Activated CD4-positive, alpha-beta T cell treated with anti-CD3 and anti-CD28 coated beads for 48 hours (primary cell): ENCODE results near the gene CPA2.

Experiments used
- DNase-seq: peaks from one replicate; pipeline ENCODE4 v3.0.0-alpha.2; 2020

The CPA2 gene

DNA sequence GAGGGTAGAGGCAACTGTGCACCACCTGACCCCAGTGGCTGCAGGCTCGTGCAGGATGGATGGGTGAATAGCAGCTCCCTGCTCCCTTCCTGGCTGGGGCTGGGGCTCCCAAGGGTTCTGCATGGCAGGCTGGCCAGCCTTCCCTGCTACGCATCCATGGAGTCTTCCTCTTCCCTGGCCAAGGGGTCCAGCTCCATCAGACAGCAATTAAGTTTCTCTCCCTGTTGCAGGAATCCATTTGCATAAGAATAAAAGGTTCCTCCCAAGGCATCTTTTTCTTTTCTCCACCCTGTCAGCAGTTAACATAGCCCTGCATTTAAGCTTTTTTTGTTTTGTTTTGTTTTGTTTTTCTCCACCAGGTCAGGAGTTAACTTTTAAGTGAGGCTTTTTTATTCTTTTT lies 10.0 kb upstream of the CPA2 start:
- no peak for DNase-seq

DNA sequence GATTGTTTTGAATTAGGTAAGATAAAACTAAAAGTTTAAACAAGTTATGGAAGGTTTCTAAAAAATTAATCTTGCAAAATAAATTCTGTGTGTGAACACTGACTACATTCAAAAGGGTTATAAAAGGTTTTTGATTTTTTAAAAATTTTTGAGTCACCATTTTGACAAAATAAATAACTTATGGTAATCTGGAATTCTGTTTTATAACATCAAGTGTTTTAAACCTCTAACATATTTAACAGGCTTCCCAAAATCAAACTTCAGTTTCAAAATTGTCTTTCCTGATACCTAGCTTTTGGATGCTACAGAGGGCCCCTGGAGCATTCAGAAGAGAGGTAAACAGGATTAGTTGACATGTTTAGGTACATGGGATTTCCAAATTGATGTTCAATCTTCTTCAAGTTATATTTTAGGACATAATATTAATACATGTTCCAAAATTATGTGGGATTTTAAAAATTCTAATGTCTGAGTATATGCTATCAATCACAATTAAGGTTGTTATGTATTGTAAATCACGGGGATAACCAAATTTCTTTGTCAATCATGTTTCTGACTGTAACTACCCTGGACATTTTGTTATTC lies 8.1 kb upstream of the CPA2 start:
- no peak for DNase-seq

DNA sequence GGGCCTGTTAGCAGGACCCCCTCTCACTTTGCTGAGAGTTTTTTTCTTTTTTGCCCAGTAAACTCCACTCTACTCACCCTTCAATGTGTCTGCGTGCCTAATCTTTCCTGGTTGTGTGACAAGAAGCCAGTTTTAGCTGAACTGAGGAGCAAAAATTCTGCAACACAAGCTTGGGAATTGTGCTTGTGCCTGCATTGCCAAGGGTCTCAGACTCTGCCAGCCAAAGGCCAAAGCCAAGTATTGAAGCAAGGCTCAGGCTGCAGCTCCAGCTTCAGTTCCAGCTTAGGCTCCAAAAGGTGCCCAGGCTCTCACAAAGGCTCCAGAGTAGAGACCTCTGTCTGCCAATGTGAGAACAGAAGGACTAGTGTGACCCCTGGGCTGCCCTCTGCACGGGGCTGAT lies 4.2 kb upstream of the CPA2 start:
- DNase-seq = no peak

DNA sequence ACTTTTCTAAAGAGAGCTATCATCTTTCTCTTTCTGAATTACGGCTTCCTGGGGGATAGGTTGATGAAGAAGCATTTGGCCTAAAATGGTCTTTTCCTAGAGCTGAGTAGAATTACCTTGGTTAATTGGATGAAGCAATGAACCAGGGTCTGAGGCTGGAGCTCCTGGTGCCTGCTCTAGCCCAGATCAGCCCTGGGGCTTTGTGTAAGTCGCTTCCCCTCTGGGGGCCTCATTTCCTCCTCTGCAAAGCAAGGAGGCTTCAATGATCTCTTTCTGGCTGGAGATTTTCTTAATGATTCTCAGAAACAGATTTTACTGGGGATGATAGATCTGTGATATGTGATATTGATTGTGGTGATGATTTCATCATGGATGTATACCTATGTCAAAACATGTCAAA lies 3.5 kb upstream of the CPA2 start:
- no peak for DNase-seq

DNA sequence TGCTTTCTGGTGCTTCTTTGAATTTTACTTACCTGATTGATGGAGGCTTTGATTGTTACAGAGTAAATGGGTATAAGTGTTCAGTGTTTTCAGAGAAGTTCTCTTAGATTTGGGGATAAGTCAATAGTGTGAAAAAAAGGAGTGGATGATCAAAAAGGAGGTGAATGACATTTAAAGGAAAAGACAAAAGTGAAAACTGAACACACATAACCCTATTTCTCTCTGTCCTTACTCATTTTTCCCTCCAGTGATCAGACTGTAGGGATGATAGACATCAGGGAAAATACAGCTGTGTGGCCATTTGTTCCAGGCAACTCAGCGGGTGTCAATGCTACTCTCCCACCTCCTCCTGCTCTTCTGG lies 278 bp downstream of the CPA2 start:
- no peak for DNase-seq

DNA sequence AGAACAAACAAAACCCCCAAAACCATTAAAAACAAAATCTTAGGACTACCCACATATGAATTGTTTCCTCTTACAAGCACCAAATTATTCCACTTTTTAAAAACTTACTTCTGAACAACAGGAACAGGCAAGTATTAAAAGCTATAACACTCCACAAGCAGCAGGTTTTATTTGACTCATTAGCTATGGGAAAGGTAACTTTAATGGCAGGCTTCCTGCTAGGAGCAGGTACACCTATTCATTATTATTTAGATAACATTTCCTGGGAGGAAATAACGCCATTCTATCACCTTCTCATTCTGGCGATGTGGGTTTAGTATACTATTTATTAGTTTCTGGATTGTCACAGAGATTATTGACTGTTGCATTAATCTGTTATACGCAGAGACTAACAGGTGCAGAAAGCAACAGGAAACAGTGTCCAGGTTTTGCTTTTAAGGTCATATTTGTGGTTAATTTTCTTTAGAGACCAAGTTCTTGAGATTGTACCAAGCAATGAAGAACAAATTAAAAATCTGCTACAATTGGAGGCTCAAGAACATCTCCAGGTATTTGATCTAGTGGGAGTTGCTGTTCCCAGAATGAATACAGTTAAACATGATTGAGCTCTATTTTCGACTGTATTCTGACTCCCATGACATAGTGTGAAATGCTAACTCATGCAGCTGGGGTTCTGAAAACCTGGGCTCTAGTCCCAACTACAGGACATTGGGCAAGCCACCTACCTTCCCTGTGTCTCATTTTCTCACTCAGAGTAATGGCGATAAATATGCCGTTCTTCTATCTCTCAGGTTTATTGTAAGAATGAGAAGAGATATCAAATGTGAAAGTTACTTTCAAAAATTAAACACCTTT lies 2.0 kb downstream of the CPA2 start:
- DNase-seq = no peak

DNA sequence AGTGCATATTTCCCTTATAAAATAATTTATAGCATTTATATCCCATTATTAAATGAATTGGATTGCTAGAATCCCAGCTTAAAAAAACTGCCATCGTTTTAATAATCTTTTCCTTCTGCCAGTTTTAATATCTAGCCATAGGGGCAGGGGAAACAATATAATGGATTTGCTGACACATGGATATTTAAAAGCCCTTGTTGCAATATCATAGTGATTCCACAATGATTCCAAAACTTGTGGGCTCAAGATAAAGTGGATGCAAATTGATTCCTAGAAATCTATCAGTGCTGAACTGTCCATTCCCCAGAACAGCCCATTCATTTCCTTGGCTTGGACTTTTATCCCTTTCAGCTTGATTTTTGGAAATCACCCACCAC lies 2.6 kb downstream of the CPA2 start:
- no peak for DNase-seq

DNA sequence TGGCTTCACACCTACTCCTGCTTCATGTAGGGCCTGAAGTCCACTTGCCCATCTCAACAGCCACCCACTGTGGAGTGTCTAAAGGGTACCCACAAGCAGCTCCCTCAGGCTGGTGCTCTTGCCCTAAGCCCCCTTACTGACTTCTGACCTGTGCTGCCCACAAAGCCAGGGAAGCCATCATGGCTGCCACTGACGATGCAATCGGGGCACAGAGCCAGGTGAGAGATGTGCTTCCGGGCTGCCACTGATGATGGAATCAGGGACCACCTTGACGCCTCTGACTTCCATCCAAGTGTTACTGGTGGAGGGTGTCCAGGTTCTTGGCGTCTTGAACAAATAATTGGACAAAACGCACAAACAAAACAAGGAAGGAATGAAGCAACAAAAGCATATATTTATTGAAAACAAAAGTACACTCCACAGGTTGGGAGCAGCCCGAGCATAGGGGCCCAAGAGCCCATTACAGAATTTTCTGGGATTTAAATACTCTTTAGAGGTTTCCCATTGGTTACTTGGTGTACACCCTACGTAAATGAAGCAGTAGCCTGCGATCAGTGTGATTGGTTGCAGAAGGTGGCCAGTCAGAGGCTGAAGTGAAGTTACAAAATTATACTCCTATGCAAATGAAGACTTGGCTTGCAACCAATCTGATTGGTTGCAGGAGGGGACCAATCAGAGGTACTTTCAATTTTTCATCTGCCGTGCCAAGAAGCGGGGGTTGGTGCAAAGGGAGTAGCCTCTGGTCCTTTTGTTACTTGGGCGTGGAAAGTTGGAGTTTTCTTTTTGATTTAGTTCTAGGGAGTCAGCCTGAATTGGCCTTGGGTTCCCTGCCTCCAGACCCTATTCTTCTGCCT lies 4.5 kb downstream of the CPA2 start:
- no peak for DNase-seq

DNA sequence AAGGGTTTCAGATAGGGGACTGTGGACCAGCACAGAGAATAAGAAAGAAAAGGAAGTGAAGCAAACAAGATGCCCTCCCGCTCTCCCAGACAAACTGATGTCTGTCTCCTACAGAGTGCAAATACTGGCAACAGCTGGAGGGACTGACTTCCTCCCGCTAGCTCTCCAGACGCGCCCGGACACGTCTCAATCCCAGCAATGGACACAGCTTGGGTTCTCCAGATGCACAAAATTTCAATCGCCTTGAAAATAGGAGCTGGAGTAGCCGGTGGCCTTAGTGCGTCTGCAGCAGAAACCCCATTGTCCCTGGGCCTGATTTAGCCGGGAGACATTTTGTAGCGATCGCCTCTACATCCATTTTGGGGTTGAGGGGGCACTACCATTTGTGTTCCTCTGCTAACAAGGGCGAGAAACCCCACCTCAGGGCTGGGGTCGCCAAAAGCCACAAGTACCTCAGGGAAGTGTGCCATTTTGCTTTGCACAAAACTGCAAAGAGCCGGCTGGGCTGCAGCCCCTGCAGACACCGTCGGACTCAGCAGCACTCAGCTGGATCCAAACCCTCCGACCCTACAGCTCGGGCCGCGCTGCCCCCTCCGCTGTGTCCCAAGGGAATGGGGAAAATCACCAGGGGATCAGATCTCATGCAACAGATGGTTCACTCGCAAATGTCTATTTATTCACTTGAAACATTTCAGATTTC lies 5.9 kb downstream of the CPA2 start:
- no peak for DNase-seq

DNA sequence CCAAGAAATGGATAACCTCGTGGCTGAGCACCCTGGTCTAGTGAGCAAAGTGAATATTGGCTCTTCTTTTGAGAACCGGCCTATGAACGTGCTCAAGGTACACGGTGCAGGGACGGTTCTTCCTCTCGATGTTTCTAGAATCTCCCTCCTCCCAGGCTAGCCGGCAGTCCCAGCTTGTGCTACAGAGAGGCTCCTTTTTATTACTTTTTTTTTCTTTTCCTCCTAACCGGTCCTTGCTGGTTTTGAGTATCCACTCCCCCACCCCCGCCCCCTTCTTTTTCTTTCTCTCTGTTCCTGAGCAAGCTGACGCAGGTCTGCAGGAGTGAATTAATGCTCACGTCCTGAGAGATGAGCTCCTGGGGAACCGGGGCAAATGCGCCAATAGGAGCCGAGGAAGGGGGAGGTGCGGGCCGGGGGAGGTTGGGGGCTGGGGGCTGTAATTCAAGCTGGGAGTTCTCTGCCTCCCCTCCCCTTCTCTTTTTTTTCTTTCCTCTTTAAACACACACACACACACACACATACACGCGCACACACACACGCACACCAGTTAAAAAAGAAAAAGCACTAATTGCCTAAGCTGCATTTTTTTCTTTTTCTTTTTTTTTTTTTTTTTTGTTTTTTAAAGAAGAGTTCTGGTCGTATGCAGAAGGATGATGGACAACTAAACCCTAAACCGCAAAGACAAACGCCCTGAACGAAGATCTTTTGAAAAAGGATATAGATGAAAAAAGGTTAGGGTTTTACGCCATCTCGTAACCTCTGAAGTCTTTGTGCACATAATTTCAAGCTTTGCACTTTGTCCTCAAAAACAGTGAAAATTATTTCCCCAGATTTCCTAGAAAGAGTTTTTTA lies 6.6 kb downstream of the CPA2 start:
- DNase-seq = peak; percentile 18

DNA sequence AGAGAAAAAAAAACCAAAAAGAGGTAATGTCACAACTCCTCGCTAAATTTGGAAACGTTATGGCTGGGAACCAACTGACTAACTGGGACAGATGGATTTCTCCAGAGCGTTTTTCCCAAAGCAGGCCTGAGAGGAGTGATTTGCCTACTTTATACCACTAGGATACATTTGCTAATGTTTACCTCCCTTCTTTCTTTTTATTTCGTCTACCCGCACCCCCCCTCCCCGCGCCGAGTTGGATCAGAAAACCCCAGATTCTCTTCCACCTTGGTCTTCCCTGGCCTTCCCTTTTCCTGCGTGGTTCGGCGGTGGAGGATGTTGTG lies 7.2 kb downstream of the CPA2 start:
- DNase-seq = no peak

DNA sequence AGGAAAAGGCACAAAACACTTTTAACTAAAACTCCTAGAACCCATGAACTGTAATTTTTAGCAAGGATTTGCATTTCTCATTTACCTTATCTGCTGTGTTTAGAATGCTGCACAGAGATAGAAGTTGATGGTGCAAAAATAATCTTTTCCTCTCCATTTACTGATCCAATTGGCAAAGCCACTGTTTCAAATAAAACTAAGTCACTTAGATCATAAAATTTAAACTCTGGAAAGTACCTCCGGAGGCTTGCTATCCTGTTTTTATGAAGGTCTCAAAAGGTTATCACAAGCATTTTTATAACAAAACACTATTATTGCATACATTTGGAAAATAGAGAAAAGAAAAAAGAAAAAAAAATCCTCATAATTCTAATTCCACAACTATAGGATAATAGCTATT lies 7.6 kb downstream of the CPA2 start:
- DNase-seq = no peak

DNA sequence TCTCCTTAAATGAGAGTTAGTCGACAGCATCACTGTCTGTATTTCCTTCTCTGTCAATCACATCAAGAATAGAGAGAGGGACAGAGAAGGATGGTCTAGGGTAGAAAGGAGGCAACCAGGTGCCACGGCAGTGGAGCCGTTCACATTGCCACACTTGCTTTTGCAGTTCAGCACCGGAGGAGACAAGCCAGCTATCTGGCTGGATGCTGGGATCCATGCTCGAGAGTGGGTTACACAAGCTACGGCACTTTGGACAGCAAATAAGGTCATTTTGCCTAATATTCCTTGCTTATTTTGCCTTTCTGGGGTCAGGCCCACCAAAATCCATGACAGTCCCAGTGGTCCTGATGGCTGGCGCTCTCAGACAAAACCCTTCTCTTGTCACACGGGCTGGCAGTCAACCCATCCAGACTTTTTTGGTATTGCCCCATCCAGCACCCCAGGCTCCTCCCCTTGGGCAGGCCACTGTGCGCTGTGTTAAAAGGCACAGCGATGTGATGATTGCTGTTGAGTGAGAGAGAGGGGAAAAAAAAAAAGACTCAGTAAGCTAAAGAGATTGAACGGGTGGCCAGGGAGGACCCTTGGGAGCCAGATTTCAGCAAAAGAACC lies 8.4 kb downstream of the CPA2 start:
- DNase-seq = no peak

DNA sequence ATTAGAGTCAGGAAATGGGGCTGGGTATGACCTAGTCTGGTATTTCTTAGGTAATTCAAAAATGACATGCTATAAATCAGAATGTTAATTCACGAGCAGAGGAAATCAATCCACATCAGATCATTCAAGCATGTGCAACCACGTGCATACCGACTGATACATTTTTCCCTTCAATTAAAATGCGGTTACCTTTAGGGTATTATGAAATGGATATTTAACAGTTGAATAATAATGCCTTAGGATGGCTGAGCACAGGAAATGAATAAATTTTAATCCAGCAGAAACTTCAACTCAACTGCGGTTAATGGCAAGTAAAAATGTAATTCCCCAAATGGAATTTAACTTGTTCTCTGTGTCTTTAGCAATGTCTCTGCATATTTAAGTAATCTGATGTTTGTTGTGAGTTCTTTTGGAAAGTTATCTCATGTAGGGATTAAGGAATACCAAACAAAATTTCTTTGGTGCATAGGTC lies 9.2 kb downstream of the CPA2 start:
- no peak for DNase-seq

DNA sequence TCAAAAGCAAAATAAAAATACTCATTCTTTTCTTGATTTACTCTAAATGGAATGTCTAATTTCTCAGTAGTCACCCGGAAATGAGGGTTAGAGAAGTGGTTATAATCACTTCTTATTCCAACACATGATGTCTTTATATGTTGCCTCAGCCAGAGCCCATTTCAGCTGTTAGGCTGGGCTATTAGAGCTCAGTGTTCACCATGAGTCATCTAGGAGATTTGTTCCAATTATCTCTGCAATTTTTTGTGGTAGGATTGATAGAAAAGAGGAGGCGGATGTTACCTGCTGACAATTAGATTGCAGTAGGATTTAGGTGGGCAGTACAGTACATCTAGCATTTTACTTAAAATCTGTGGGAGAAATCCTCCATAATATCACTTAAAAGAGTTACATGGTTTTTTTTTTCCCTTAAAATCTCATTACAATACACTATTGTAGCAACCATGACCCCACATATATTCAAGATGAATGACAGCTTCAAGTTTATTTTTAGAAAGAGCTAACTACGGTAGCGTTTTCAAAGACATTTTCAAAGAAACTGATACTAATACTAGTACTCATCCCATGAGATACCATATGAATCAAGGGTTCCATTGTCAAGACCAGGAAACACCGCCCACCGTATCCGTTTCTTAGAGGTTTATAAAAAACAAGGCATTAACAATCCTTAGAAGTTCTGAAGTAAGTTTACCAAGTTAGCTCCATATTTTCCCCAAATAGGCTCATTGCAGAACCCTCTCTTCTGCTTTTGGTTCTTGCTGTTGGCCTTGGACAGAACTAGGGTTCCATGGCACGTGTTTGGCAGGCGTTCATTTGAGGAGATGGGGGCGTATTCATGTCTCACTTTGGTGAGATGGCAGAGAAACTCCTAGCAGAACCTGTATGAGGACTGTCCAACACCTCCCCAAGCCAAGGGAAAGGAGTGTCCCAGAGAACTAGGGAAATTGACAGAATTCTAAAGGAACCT lies 10.4 kb downstream of the CPA2 start:
- DNase-seq = peak; percentile 74

DNA sequence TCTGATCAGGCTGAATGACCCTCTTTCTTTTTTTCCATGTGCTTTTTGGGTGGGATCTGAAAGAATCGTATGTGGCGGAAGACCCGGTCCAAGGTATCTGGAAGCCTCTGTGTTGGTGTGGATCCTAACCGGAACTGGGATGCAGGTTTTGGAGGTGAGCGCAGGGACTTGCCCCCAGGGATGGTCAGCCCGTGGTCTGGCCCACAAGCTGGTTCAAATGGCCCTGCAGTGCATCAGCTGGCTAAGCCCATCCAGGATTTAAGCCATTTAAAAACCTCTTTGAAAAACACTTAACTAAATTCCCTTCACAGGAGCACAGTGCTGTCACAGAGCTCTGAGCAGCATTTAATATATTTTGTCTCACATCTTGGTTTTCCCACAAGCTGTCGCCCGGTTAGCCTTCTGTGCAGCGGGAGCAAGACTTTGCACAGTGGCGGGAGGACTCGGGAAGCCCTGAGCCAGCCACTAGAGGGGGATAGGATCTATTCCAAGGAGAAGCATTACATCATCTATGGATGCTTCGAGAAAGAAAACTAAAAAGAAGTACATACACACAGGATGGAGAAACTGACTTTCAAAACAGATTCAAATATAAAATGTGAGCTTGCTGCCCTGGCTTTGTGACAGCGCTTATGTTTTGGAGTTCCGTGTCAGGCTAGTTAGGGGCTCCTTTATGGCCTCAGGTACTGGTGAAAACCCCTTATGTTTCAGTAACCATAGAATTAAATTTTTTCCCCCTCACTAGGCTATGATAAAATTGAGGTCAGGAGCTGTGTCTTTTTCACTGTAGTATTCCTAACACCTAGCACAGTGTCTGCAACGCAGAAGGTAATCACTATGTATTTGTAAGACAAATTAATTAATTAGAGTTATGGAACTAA lies 11.3 kb downstream of the CPA2 start:
- no peak for DNase-seq

DNA sequence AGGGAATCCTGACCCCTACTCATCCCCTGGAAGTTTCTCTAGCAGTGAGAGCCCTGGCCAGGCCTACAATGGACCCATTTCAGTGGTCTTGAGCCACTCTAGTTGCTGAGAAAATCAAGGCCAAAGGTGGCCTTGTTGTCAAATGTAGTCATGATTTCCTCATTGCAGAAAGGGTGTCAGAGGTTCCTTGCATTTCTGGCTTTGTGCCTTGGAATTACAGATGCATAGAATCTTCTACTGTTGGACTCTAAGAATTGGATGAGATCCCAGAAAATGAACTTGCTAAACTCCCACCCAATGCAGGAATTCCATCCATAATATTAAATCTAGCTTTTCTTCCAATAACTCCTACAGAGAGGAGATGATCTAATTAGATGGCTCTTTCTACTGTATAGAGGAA lies 12.2 kb downstream of the CPA2 start:
- no peak for DNase-seq

DNA sequence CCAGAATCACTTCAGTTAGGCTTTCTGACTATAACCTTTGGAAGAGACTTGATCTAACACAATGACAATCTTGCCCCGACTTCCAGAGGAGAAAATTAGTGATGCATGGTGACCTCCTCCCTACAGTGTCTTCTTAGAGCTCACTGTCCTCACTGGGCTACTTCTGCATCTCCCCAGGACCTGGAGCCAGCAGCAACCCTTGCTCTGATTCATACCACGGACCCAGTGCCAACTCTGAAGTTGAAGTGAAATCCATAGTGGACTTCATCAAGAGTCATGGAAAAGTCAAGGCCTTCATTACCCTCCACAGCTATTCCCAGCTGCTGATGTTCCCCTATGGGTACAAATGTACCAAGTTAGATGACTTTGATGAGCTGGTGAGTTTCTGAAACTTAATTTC lies 12.6 kb downstream of the CPA2 start:
- no peak for DNase-seq

DNA sequence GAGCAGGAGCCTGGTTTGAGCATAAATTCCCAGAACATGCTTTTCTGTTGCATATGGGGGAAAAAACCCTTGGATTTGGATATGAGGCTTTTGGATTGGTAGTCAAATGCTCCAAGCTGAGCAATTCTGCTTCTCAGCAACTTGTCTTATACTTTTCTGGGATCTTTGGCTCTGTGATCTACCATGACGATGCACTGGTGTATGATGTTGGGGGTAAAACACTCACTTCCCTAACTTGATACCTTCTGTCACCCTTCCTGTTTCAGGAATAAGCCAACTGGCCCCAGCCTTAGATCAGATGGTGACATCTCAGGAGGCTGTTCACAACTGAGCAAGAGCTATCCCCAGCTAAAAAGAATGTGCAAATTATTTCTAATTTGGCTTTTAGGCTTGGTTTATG lies 13.2 kb downstream of the CPA2 start:
- DNase-seq = no peak

DNA sequence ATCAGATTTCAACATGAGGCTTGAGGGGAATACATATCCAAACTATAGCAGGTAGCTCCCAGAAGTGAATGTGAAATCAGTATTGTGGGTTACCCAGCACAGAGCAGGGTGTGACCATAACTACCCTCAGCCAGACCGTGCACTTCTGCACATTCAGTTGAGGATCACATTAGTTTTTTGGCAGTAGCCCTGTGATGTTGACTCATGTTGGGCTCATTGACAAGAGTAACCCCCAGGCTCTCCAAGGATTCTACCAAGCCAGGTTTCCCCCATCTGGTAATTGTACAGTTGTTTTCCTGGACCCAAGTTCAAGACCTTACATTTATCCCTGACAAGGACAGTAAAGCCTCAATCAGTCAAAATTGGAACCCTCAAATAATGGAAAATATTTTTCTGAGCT lies 14.6 kb downstream of the CPA2 start:
- DNase-seq = no peak
